Esophagus squamous epithelium (tissue), 4 donors: ENCODE data around the gene USH1C.

Experiments
- CTCF ChIP-seq, 6 experiments: fragments of 450-650 bp in 4 of 6; fragments of 200-600 bp in 2 of 6; sonication (generic) in 2 of 6; IDR thresholded peaks; one replicate each; pipeline ENCODE4 v1.5.1; 2016 to 2019; ENCODE audit warnings: antibody characterized with exemption in 6 of 6, mild to moderate bottlenecking in 4 of 6, moderate library complexity in 4 of 6
- POLR2A ChIP-seq, 4 donors: fragments of 450-650 bp; IDR thresholded peaks; one replicate each; pipeline ENCODE4 v1.6.1; 2017; ENCODE audit warnings: antibody characterized with exemption in 4 of 4, mild to moderate bottlenecking in 4 of 4, moderate library complexity in 3 of 4

- TF ChIP-seq CTCF (IDR thresholded peaks at IDR 0.05) (no peak), POLR2A (IDR thresholded peaks at IDR 0.05) (no peak)
Observed at GRCh38 chr11:17573526-17573925, 29.3 kb upstream of the USH1C start.
